Measurements from ENCODE around the gene UQCRQ. TPM values are rescaled to one million over a fixed set of nuclear protein-coding genes. Genes with fewer than 3 reads are reported as not detected.

UQCRQ gene
- total and polyA plus RNA-seq, 2 of the 13 experiments (the other 11 are each of a cell fraction or from before 2014, with no cell fraction given), result 257 to 575 TPM

DNA sequence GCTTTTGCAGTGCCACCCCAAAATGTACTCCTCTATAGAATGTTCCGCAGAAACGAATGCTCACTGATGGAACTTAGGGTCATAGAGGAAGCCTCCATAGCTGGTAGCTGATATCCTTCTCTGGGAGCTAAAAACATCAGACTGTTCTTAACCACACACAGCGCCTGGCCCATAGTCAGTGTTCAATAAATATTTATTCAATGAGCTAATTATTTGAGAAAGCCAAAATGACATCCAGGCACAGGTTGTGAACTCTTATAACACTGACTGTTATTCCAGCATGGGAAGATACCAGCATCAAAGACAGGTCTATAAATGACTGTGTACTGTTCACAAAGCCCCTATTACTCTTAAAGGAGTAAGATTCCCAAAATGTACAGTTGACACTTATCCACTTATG is 13.1 kb upstream of the UQCRQ start:
- no TSS peak for BruUV-seq (replicated peaks)
- H3K9ac ChIP-seq (ENCODE audit: insufficient read depth, low read depth, low read length), result 0 out of 2 replicates have a peak overlapping the region, but pooled peaks have one; percentile 15
- intact Hi-C loops (cut with micrococcal nuclease; ENCODE audit: unreplicated experiment) (no loop called here), in situ Hi-C loops (cut with HindIII; ENCODE audit: extremely low pct_ligation_motif_present, low pct_unique_long_range_greater_than_20kb) (no loop called here)
- no peaks in the 10 kb centered on the region for H3K36me3 ChIP-seq (replicated peaks in 1 of 2; ENCODE audit: control insufficient read depth in 1 of 2, insufficient read depth in 2 of 2, low read length in 2 of 2)
- peaks cover 68% of the 10 kb centered on the region for H3K4me1 ChIP-seq (ENCODE audit: insufficient read depth, low read length)
- peak; percentile 72 for DNase-seq (ENCODE audit: low spot score)
- ChIA-PET CTCF (ENCODE audit: low intra/inter-chr PET ratio, low total read pairs) (no interaction called here), POLR2A (interaction anchor here (1.1 to 2.8 kb wide), 4 partner anchors 12 to 198 kb away, joined by 3 to 28 read pairs (median 14); partner anchors contain the start of genes GDF9, HSPA4 and UQCRQ)
- peak overlapping the region; percentile 55 for H3K27ac ChIP-seq (ENCODE audit: extremely low read length, insufficient read depth, low read length)
- no peaks in the 10 kb centered on the region for H3K79me2 ChIP-seq (ENCODE audit: insufficient read depth, low read length)
- no peaks in the 10 kb centered on the region for H4K20me1 ChIP-seq (ENCODE audit: insufficient read depth, low read length)
- no peaks in the 10 kb centered on the region for H3K9me3 ChIP-seq (ENCODE audit: low read length)
- ATAC-seq, result peak; percentile 86
- H3K4me2 ChIP-seq (ENCODE audit: low read depth, low read length), result peak overlapping the region; percentile 36
- no peak overlapping the region for H2AFZ ChIP-seq (ENCODE audit: low read length)
- H3K27me3 ChIP-seq (ENCODE audit: control insufficient read depth in 1 of 2, insufficient read depth in 2 of 2, low read length in 2 of 2), result no peaks in the 10 kb centered on the region
- no peak overlapping the region; a peak in 1 of 6 replicates for H3K4me3 ChIP-seq (replicated peaks in 1 of 3; ENCODE audit: insufficient read depth in 1 of 3, low read depth in 2 of 3, low read length in 3 of 3)
- no peak for FAIRE-seq
- WGBS (ENCODE audit: low lambda C conversion rate), result 50% methylated on average over 3 of the region's 3 CpGs
- TF ChIP-seq ZNF772 (CRISPR knock-in tag; IDR thresholded peaks at IDR 0.05) (no peak), ZNF549 (CRISPR knock-in tag; IDR thresholded peaks at IDR 0.05) (no peak), FOXA3 (CRISPR knock-in tag; IDR thresholded peaks at IDR 0.05) (peak; percentile 37; the same call in 1 of the 2 replicates), NR2C2 (CRISPR knock-in tag; IDR thresholded peaks at IDR 0.05; ENCODE audit: borderline replicate concordance) (no peak), CHD2 (IDR thresholded peaks at IDR 0.05; ENCODE audit: low read depth, low read length) (no peak), ETV5 (CRISPR knock-in tag; IDR thresholded peaks at IDR 0.05; ENCODE audit: borderline replicate concordance) (no peak), ZNF432 (CRISPR knock-in tag; IDR thresholded peaks at IDR 0.05; ENCODE audit: borderline replicate concordance) (no peak), SMAD9 (CRISPR knock-in tag; IDR thresholded peaks at IDR 0.05) (no peak), ATAD3A (CRISPR knock-in tag; IDR thresholded peaks at IDR 0.05) (no peak), ZSCAN20 (CRISPR knock-in tag; IDR thresholded peaks at IDR 0.05; ENCODE audit: borderline replicate concordance) (no peak), ZNF160 (CRISPR knock-in tag; IDR thresholded peaks at IDR 0.05) (no peak), ZNF792 (CRISPR knock-in tag; IDR thresholded peaks at IDR 0.05) (0 out of 2 replicates have a peak, but pooled peaks have one; percentile 30), CEBPB (IDR thresholded peaks at IDR 0.05; ENCODE audit: borderline replicate concordance, low read depth, low read length) (no peak), SAP130 (CRISPR knock-in tag; IDR thresholded peaks at IDR 0.05; ENCODE audit: low read depth) (peak; percentile 31), IRF2 (CRISPR knock-in tag; IDR thresholded peaks at IDR 0.05) (no peak), ZNF780A (CRISPR knock-in tag; IDR thresholded peaks at IDR 0.05) (no peak), CREB1 (IDR thresholded peaks at IDR 0.05) (no peak), CREB1 (CRISPR knock-in tag; IDR thresholded peaks at IDR 0.05) (no peak)
- TF ChIP-seq, protein P1, sequence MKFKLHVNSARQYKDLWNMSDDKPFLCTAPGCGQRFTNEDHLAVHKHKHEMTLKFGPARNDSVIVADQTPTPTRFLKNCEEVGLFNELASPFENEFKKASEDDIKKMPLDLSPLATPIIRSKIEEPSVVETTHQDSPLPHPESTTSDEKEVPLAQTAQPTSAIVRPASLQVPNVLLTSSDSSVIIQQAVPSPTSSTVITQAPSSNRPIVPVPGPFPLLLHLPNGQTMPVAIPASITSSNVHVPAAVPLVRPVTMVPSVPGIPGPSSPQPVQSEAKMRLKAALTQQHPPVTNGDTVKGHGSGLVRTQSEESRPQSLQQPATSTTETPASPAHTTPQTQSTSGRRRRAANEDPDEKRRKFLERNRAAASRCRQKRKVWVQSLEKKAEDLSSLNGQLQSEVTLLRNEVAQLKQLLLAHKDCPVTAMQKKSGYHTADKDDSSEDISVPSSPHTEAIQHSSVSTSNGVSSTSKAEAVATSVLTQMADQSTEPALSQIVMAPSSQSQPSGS (CRISPR knock-in tag; IDR thresholded peaks at IDR 0.05), result peak; percentile 53; the same call in 1 of the 2 replicates
- TF ChIP-seq, protein P2, sequence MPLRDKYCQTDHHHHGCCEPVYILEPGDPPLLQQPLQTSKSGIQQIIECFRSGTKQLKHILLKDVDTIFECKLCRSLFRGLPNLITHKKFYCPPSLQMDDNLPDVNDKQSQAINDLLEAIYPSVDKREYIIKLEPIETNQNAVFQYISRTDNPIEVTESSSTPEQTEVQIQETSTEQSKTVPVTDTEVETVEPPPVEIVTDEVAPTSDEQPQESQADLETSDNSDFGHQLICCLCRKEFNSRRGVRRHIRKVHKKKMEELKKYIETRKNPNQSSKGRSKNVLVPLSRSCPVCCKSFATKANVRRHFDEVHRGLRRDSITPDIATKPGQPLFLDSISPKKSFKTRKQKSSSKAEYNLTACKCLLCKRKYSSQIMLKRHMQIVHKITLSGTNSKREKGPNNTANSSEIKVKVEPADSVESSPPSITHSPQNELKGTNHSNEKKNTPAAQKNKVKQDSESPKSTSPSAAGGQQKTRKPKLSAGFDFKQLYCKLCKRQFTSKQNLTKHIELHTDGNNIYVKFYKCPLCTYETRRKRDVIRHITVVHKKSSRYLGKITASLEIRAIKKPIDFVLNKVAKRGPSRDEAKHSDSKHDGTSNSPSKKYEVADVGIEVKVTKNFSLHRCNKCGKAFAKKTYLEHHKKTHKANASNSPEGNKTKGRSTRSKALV (CRISPR knock-in tag; IDR thresholded peaks at IDR 0.05), result no peak
- TF ChIP-seq, protein P3, sequence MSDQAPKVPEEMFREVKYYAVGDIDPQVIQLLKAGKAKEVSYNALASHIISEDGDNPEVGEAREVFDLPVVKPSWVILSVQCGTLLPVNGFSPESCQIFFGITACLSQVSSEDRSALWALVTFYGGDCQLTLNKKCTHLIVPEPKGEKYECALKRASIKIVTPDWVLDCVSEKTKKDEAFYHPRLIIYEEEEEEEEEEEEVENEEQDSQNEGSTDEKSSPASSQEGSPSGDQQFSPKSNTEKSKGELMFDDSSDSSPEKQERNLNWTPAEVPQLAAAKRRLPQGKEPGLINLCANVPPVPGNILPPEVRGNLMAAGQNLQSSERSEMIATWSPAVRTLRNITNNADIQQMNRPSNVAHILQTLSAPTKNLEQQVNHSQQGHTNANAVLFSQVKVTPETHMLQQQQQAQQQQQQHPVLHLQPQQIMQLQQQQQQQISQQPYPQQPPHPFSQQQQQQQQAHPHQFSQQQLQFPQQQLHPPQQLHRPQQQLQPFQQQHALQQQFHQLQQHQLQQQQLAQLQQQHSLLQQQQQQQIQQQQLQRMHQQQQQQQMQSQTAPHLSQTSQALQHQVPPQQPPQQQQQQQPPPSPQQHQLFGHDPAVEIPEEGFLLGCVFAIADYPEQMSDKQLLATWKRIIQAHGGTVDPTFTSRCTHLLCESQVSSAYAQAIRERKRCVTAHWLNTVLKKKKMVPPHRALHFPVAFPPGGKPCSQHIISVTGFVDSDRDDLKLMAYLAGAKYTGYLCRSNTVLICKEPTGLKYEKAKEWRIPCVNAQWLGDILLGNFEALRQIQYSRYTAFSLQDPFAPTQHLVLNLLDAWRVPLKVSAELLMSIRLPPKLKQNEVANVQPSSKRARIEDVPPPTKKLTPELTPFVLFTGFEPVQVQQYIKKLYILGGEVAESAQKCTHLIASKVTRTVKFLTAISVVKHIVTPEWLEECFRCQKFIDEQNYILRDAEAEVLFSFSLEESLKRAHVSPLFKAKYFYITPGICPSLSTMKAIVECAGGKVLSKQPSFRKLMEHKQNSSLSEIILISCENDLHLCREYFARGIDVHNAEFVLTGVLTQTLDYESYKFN (CRISPR knock-in tag; conservative IDR thresholded peaks at IDR 0.05), result 0 out of 2 replicates have a peak, but pooled peaks have one; percentile 38
